HuH-7 (cell line): ENCODE results near the gene KIAA0825.
"Not testable (repeated sequence)": the region's sequence is repeated elsewhere in the genome, so short reads cannot be mapped to it uniquely, and the experiment has no call there.

Source experiments
- DNase-seq: peaks from one replicate; pipeline ENCODE4 v3.0.0; 2011; ENCODE audit warnings: low spot score

The KIAA0825 gene

GRCh38 chr5:94375801-94376200 is 242.6 kb downstream of the KIAA0825 start:
- no peak for DNase-seq

DNA sequence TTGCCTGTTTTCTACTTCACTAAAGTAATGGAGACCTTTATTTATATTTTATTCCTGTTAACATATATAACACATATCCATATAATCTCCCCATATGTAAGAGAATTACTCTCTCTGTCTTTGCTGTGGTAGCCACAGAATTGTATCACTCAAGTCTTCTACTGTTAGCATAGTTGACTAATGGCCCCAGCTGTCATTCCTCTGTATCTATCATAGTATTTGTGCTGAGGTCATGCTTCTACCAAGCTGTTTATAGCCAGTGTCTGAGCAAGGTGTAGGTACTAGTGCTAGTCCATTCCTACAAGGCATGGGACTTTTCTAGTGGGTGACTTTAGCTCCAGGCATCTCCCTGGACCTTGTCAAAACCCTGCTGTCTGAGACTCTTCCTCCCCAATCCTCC is 244.1 kb downstream of the KIAA0825 start:
- no peak for DNase-seq

- DNase-seq, result no peak
These were observed 250.5 kb downstream of the KIAA0825 start for GRCh38 chr5:94367900-94368299.

- DNase-seq, result no peak
These were observed 251.6 kb downstream of the KIAA0825 start for GRCh38 chr5:94366811-94367210.

DNA sequence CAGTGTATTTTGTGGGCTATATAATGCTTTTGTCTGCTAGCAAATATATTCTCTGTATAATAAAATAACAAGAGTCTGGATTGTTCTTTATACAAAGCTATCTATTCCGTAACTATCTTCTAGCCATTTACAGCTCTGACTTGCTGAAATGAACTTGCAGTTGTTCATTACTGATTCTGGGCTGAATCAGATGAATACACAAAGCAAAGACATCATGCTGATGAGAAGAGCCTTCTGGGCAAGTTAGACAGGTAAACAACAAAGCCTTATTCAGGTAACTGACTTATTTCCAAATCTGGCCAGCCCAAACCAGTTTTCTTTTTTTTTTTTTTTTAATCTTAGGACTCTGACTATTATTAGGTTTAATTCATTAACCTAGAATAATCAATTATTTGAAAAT is 255.5 kb downstream of the KIAA0825 start:
- DNase-seq, result no peak

GRCh38 chr5:94361832-94362796 is 256.3 kb downstream of the KIAA0825 start:
- no peak for DNase-seq

GRCh38 chr5:94361161-94361560 is 257.2 kb downstream of the KIAA0825 start:
- no peak for DNase-seq

DNA sequence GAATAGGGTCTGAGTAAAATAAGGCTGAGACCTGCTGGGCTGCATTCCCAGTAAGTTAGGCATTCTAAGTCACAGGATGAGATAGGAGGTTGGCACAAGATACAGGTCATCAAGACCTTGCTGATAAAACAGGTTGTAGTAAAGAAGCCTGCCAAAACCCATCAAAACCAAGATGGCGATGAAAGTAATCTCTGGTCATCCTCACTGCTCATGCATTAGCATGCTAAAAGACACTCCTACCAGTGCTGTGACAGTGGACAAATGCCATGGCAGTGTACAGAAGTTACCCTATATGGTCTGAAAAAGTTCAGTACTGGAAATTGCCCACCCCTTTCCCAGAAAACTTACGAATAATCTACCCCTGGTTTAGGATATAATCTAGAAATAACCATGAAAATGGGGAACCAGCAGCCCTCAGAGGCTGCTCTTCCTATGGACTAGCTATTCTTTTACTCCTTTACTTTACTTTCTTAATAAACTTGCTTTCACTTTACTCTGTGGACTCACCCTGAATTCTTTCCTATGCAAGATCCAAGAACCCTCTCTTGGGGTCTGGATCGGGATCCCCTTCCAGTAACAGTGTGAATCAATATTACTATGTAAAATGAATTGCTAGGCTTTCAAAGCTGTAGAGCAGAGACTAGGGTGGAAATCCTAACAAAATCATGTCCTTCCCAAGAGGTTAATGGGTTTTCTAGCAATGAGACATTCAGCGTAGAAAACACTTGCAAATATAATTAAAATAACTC is 257.8 kb downstream of the KIAA0825 start:
- DNase-seq, result no peak

DNA sequence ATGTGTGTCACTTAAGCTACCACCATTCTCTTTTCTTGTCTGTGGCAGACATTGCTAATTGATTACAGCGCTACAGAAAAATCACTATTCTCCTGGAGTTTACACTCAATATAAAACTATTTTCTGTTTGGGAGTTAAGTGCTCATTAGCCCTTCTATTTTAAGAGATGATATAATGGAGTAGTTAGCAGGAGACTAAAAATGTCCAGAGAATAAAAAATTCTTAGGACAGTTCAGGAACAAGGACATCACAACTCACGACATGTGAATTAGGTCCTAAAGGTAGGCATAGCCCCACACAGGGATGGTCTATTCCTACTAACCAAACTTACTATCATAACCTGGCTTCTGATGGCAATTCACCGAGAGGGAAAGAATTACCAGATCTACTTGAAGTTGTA is 258.5 kb downstream of the KIAA0825 start:
- no peak for DNase-seq

DNA sequence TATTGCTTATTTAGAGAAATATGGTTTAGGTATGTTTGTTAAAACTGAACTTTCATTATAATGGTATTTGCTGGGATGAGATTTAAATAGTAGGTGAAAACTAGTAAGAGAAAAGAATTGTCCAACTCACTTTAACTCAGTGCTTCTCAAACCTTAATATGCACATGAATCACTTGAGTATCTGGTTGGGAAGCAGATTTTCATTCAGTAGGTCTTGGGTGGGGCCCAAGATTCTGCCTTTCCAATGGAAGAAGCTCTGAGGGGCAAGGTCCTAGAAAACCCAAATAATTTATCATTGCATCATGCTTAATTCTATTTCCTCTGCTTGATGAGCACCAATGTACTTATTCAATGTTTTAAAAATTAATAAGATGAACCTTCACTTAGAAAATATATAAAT is 262.6 kb downstream of the KIAA0825 start:
- DNase-seq, result no peak

GRCh38 chr5:94354837-94355485 is 263.4 kb downstream of the KIAA0825 start:
- DNase-seq, result not testable (repeated sequence)

DNA sequence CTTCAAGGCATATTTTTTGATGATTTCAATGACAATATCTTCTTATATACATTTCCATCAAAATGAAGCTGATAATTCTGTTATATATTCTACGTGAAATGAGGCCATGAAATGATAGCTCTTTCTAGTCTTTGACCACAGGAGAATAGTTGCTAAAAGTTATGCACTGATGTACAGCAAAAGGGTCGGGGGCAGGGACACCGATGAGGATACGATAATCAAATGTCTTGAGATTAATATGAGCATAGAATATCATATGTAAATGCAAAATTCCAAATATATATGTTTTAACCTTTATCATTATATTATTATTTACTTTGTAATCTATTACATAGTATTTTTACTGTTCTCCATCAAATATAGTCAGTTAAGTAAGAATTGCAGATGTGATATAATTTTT is 264.8 kb downstream of the KIAA0825 start:
- no peak for DNase-seq

DNA sequence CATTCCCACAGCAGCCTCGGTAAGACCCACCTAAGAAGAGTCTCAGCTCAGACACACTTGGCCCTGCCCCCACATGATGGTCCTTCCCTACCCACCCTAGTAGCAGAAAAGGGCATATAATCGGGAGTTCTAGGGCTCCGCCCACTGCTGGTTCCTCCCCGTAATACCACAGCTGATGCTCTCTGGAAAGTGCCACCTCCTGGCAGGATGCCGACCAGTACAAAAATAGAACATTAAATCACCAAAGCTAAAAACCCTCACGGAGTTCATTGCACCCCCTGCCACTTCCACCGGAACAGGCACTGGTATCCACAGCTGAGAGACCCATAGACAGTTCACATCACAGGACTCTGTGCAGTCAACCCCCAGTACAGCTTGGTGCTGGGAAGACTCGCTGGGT is 271.3 kb downstream of the KIAA0825 start:
- no peak for DNase-seq

DNA sequence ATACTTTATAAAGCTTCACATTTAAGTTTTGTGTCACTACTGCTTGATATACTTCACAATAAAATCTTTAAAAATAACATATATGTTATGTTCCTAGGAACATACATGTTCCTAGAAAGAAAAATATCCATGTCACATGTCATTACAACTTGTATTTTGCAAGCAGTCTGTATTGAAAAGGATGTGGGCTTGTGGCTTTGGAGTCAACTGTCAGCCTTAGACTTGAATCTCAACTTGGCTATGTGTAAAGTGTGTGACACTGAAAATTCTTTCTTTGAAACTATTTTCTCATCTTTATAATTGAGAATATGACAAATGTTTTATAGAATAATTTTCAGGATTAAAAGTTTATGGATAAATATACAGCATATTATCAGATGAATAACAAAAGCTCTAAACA is 273.1 kb downstream of the KIAA0825 start:
- no peak for DNase-seq

- DNase-seq, result no peak
These were observed 280.8 kb downstream of the KIAA0825 start for GRCh38 chr5:94337617-94338016.

DNA sequence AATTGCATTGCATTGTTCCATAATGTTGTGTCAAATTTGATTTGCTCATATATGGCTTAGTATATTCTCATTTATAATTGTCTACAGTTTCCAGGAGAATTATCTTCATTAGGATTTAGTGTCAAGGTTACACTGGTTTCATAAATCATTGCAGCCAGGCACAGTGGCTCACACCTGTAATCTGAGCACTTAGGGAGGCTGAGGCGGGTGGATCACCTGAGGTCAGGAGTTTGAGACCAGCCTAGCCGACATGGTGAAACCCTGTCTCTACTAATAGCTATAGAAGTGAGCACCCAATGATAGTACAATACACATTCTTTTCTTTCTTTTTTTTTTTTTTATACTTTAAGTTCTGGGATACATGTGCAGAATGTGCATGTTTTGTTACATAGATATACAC is 282.5 kb downstream of the KIAA0825 start:
- DNase-seq, result no peak

DNA sequence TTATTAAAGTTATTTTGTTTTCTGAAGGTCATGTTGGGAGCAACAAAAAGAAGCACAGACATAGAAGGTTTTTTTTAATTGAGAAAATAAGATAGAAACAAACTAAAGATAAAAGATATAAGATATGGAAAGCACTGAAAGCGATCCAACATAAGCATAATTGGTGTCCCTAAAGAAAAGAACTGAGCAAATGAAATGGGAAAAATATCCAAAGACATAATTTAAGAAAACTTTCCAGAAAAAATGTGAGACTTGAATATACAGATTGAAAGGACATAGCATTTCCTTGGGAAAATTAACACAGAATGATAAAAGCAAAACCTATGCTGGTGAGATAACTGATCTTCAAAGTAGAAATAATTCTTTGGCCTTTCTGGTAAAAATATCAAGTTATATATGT is 289.3 kb downstream of the KIAA0825 start:
- no peak for DNase-seq

- DNase-seq, result no peak
These were observed 291.8 kb downstream of the KIAA0825 start for GRCh38 chr5:94326586-94326985.

- DNase-seq, result no peak
These were observed 301.2 kb downstream of the KIAA0825 start for GRCh38 chr5:94316916-94317838.

DNA sequence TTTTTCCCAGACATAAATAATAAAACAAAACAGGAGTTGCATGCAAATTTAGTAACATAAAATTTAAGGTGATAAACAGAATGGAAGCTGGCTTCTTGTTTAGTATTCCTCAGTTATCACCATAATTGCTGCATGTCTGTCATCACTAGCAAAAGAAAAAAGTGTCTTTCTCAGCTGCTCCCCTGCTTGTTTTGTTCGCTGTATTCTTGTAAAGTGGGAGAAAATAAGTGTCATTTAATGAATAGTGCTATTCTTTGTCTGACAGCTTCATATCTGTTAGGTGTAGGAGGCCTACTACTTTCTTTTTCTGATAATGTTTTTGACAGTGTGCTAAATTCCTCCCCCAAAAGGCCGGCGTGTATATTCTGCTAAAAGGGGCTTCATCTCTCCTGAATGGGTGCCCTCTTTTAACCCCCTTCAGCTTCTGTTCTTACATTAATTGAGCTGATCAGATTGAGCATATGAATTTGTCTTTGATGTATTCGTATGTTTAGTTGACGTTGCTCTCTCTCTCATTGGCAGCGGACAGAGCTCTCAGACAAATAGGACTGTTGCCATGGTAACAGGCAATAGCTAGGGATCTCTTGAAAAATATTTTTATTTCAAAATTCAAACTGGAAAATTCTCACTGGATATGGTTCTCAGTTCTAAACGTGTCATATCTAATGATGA is 303.8 kb downstream of the KIAA0825 start:
- no peak for DNase-seq

DNA sequence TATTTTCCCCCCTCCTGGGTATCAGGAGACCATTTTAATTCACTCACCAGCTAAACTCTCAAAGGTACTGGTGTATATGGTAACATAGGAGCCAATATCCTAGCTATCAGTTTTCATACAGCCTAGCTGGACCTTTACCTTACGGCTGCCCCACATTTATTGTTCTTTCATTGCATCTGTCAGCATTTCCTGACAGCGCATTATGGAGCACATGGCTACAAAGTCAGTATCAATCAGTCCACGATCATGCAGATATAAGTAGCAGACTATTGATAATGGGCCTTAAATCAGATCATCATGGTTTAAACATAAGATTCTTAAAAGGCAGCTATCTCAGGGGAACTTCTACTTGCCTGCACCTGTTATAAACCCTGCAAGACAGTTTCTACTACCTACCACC is 304.7 kb downstream of the KIAA0825 start:
- DNase-seq, result no peak
